HepG2 (cell line): ENCODE results near the gene FAM219A. TPM values are rescaled to one million over a fixed set of nuclear protein-coding genes. Genes with fewer than 3 reads are reported as not detected.

Experiments used
- ATAC-seq: fragments of 200-7000 bp; cut with Tn5 transposase; 3 replicates; pipeline ENCODE4 v1.9.1; 2020; ENCODE audit warnings: mild to moderate bottlenecking, moderate library complexity
- BruUV-seq: library from RNA; stranded (reverse); fragments of 400-500 nt; replicated peaks from 2 replicates; lab custom pipeline; 2021; lab: Mats Ljungman, UMichigan
- CTCF ChIA-PET: fragments of 300-600 bp; formaldehyde crosslinking; extraction: SDS; loops from one replicate; lab custom pipeline; 2021; ENCODE audit warnings: low total read pairs, inconsistent platforms, low intra/inter-chr PET ratio; lab: Yijun Ruan, JAX
- POLR2A ChIA-PET: fragments of 350-600 bp; sonication (Branson Sonifier 250); formaldehyde crosslinking; loops from one replicate; lab custom pipeline; 2020; ENCODE audit warnings: antibody characterized with exemption, inconsistent platforms; lab: Yijun Ruan, JAX
- DNase-seq: peaks from one replicate; pipeline ENCODE4 v3.0.0-alpha.2; 2015; ENCODE audit warnings: low spot score
- FAIRE-seq: peaks from 3 replicates; lab custom pipeline; 2011; peaks lifted over from hg19 to GRCh38; lab: Jason Lieb, UNC
- H2AFZ ChIP-seq: one replicate; pipeline ENCODE4 v1.6.1; 2011; ENCODE audit warnings: low read length, inconsistent platforms
- H3K27ac ChIP-seq: fragments of 300-600 bp; 3 replicates; pipeline ENCODE4 v1.8.0; 2011; ENCODE audit warnings: mixed run types, mild to moderate bottlenecking, mixed read lengths, low read length, inconsistent platforms; ENCODE audit not compliant: insufficient read depth; ENCODE audit errors: extremely low read length
- H3K27me3 ChIP-seq, 2 experiments: fragments of 200-600 bp in 1 of 2; 2 replicates in 1 of 2; 3 replicates in 1 of 2; pipeline versions ENCODE4 v1.6.0 to v1.8.0; 2011; ENCODE audit warnings: low read length in 2 of 2, mild to moderate bottlenecking in 2 of 2, moderate library complexity in 2 of 2, inconsistent platforms in 1 of 2; ENCODE audit not compliant: insufficient read depth in 2 of 2, control insufficient read depth in 1 of 2
- H3K36me3 ChIP-seq, 2 experiments: fragments of 200-600 bp in 1 of 2; replicated peaks in 1 of 2; 2 replicates in 1 of 2; 3 replicates in 1 of 2; pipeline versions ENCODE4 v1.5.1 to v1.8.0; 2011; ENCODE audit warnings: low read length in 2 of 2, inconsistent platforms in 1 of 2; ENCODE audit not compliant: insufficient read depth in 2 of 2, control insufficient read depth in 1 of 2
- H3K4me1 ChIP-seq: 2 replicates; pipeline ENCODE4 v1.5.1; 2012; ENCODE audit warnings: low read length, inconsistent platforms; ENCODE audit not compliant: insufficient read depth
- H3K4me2 ChIP-seq: 2 replicates; pipeline ENCODE4 v1.6.0; 2011; ENCODE audit warnings: low read depth, low read length, inconsistent platforms
- H3K4me3 ChIP-seq, 3 experiments: fragments of 200-600 bp in 1 of 3; sonication (generic), shearing (Covaris generic) in 1 of 3; replicated peaks in 1 of 3; 2 replicates each; pipeline ENCODE4 v1.5.1; 2011 to 2016; ENCODE audit warnings: low read length in 3 of 3, inconsistent platforms in 2 of 3, low read depth in 2 of 3, mild to moderate bottlenecking in 2 of 3, control low read depth in 1 of 3, mixed read lengths in 1 of 3; ENCODE audit not compliant: insufficient read depth in 1 of 3
- H3K79me2 ChIP-seq: one replicate; pipeline ENCODE4 v1.6.1; 2011; ENCODE audit warnings: low read length, inconsistent platforms; ENCODE audit not compliant: insufficient read depth
- H3K9ac ChIP-seq: 2 replicates; pipeline ENCODE4 v1.6.0; 2011; ENCODE audit warnings: mild to moderate bottlenecking, low read depth, low read length, inconsistent platforms; ENCODE audit not compliant: insufficient read depth
- H3K9me3 ChIP-seq: 2 replicates; pipeline ENCODE4 v1.5.1; 2012; ENCODE audit warnings: mild to moderate bottlenecking, low read length
- H4K20me1 ChIP-seq: 2 replicates; pipeline ENCODE4 v1.6.0; 2011; ENCODE audit warnings: inconsistent platforms, mild to moderate bottlenecking, low read length, moderate library complexity; ENCODE audit not compliant: insufficient read depth
- ATF2 ChIP-seq: sonication (generic); formaldehyde crosslinking; IDR thresholded peaks from 2 replicates; pipeline ENCODE4 v1.4.0; 2020; ENCODE audit warnings: missing genetic modification reagents
- SATB2 ChIP-seq: sonication (generic); formaldehyde crosslinking; IDR thresholded peaks from 2 replicates; pipeline ENCODE4 v1.5.0; 2020; ENCODE audit warnings: missing genetic modification reagents
- TIGD3 ChIP-seq: sonication (generic); formaldehyde crosslinking; IDR thresholded peaks from 2 replicates; pipeline ENCODE4 v1.5.1; 2020; ENCODE audit warnings: mild to moderate bottlenecking, missing genetic modification reagents, borderline replicate concordance
- U2AF1 ChIP-seq: fragments of 200-400 bp; formaldehyde crosslinking; optimal IDR thresholded peaks from 2 replicates; pipeline ENCODE3; 2017; ENCODE audit warnings: mild to moderate bottlenecking, low read depth, low read length
- ZBTB38 ChIP-seq: sonication (generic); formaldehyde crosslinking; IDR thresholded peaks from 2 replicates; pipeline ENCODE4 v1.5.1; 2020; ENCODE audit warnings: mild to moderate bottlenecking, missing genetic modification reagents
- ZBTB7A ChIP-seq: sonication (generic); formaldehyde crosslinking; IDR thresholded peaks from 2 replicates; pipeline ENCODE4 v1.8.0; 2022; ENCODE audit warnings: mild to moderate bottlenecking, missing genetic modification reagents
- ZNF124 ChIP-seq: sonication (generic); formaldehyde crosslinking; IDR thresholded peaks from 2 replicates; pipeline ENCODE4 v1.4.0; 2020; ENCODE audit warnings: missing genetic modification reagents
- ZNF256 ChIP-seq: sonication (generic); formaldehyde crosslinking; conservative IDR thresholded peaks from 2 replicates; pipeline ENCODE4 v1.4.0; 2020; ENCODE audit warnings: missing genetic modification reagents
- ZNF616 ChIP-seq: sonication (generic); formaldehyde crosslinking; IDR thresholded peaks from 2 replicates; pipeline ENCODE4 v1.5.0; 2020; ENCODE audit warnings: low read depth, mild to moderate bottlenecking, missing genetic modification reagents
- ZNF770 ChIP-seq: sonication (generic); formaldehyde crosslinking; IDR thresholded peaks from 2 replicates; pipeline ENCODE4 v1.5.0; 2020; ENCODE audit warnings: mild to moderate bottlenecking, missing genetic modification reagents
- ZNF878 ChIP-seq: sonication (generic); formaldehyde crosslinking; IDR thresholded peaks from 2 replicates; pipeline ENCODE4 v1.8.1; 2023; ENCODE audit warnings: mild to moderate bottlenecking, missing genetic modification reagents, moderate library complexity
- WGBS: methylation state at CpG from one replicate; pipeline ENCODE4 v1.1.6; 2017; ENCODE audit warnings: low lambda C conversion rate; 5-methylcytosine and 5-hydroxymethylcytosine counted together
- in situ Hi-C: cut with HindIII; loops from 2 replicates; pipeline ENCODE4 v1.10.0; 2017; ENCODE audit warnings: low pct_unique_long_range_greater_than_20kb; ENCODE audit not compliant: extremely low pct_ligation_motif_present
- intact Hi-C: fragments of 100-400 bp; cut with micrococcal nuclease; formaldehyde crosslinking; loops from one replicate; pipeline ENCODE4 v1.10.0; 2022; ENCODE audit not compliant: unreplicated experiment
- polyA plus RNA-seq, 8 experiments: library from polyadenylated mRNA; depleted of rRNA in 3 of 8; stranded (reverse) in 7 of 8; unstranded in 1 of 8; fragments of >200 nt; fragmentation: Illumina TruSeq in 4 of 8; extraction: Trizol in 4 of 8; gene quantifications; 2 replicates each; pipeline versions ENCODE4 v1.2.1 to v1.2.3, GENCODE V29; 2011 to 2016; ENCODE audit warnings: low read depth in 4 of 8, missing spikeins in 1 of 8, mixed read lengths in 1 of 8; ENCODE audit not compliant: insufficient read depth in 1 of 8
- total RNA-seq, 5 experiments: library from RNA; depleted of rRNA; stranded (reverse); fragments of >200 nt; fragmentation: Illumina TruSeq; extraction: Trizol; gene quantifications; 2 replicates each; pipeline ENCODE4 v1.2.3, GENCODE V29; 2016; ENCODE audit warnings: low read depth in 1 of 5

The FAM219A gene
- total and polyA plus RNA-seq, 2 of the 13 experiments (the other 11 are each of a cell fraction or from before 2014, with no cell fraction given), result 3.9 to 6.4 TPM

- FAIRE-seq (no peak), ATAC-seq (no peak), DNase-seq (no peak)
- Histone ChIP-seq H3K36me3 (no peaks in the 10 kb centered on the region), H3K79me2 (no peaks in the 10 kb centered on the region), H4K20me1 (no peaks in the 10 kb centered on the region; the same call in 1 of the 2 replicates), H3K4me2 (no peak overlapping the region), H3K27me3 (peaks cover 4 to 37% of the 10 kb centered on the region in 2 experiments; a peak in 2 of 5 replicates), H3K4me1 (peaks cover 23% of the 10 kb centered on the region), H3K9me3 (no peaks in the 10 kb centered on the region), H2AFZ (no peak overlapping the region), H3K9ac (no peak overlapping the region), H3K27ac (no peak overlapping the region), H3K4me3 (no peak overlapping the region)
- POLR2A ChIA-PET, result no interaction called here
- CTCF ChIA-PET, result no interaction called here
- TF ChIP-seq ZNF256 (CRISPR knock-in tag), result no peak
- TF ChIP-seq ZNF124 (CRISPR knock-in tag), result no peak
- no peak for TF ChIP-seq TIGD3 (CRISPR knock-in tag)
- TF ChIP-seq ZNF770 (CRISPR knock-in tag), result no peak
- TF ChIP-seq SATB2 (CRISPR knock-in tag), result no peak
- TF ChIP-seq ZBTB38 (CRISPR knock-in tag), result no peak
- TF ChIP-seq ATF2, result no peak
- no peak for TF ChIP-seq U2AF1
- TF ChIP-seq ZBTB7A (CRISPR knock-in tag), result no peak
- no peak for TF ChIP-seq ZNF878 (CRISPR knock-in tag)
- no peak for TF ChIP-seq ZNF616 (CRISPR knock-in tag)
- no TSS peak for BruUV-seq
- in situ Hi-C loops (no loop called here), intact Hi-C loops (loop anchor here (10.0 kb wide), 1 partner anchor 171 kb away; no protein-coding TSS in a partner anchor)
- 30% methylated on average over 2 of the region's 5 CpGs for WGBS
Observed at GRCh38 chr9:34505370-34506120, 47.2 kb upstream of the FAM219A start.
